GM23338 (cell line): Measurements from ENCODE around the gene LINC00632. TPM values are rescaled to one million over a fixed set of nuclear protein-coding genes. Genes with fewer than 3 reads are reported as not detected.
"Not testable (repeated sequence)": the region's sequence is repeated elsewhere in the genome, so short reads cannot be mapped to it uniquely, and the experiment has no call there.

Experiments
- ATAC-seq: fragments of 200-7000 bp; cut with Tn5 transposase; 3 replicates; pipeline ENCODE4 v1.9.1; 2020
- DNase-seq: peaks from one replicate; pipeline ENCODE4 v3.0.0-alpha.2; 2015; ENCODE audit warnings: low spot score
- H2AFZ ChIP-seq: fragments of 200-600 bp; sonication (generic); 2 replicates; pipeline ENCODE4 v1.8.0; 2016; ENCODE audit warnings: antibody characterized with exemption, mild to moderate bottlenecking, moderate library complexity
- H3F3A ChIP-seq: fragments of 200-600 bp; sonication (generic); replicated peaks from 2 replicates; pipeline ENCODE4 v1.8.0; 2017; ENCODE audit warnings: antibody characterized with exemption, mixed run types, low read depth
- H3K27ac ChIP-seq: fragments of 200-600 bp; sonication (generic); 2 replicates; pipeline ENCODE4 v1.6.1; 2016; ENCODE audit warnings: low read depth
- H3K27me3 ChIP-seq: fragments of 200-600 bp; sonication (generic); 2 replicates; pipeline ENCODE4 v1.8.0; 2016; ENCODE audit warnings: mild to moderate bottlenecking, mixed run types, moderate library complexity; ENCODE audit not compliant: insufficient read depth
- H3K36me3 ChIP-seq: fragments of 200-600 bp; sonication (generic); 2 replicates; pipeline ENCODE4 v1.8.0; 2016; ENCODE audit warnings: mild to moderate bottlenecking; ENCODE audit not compliant: insufficient read depth
- H3K4me1 ChIP-seq: fragments of 200-600 bp; sonication (generic); 2 replicates; pipeline ENCODE4 v1.8.0; 2016; ENCODE audit warnings: mild to moderate bottlenecking, moderate library complexity; ENCODE audit not compliant: insufficient read depth
- H3K4me2 ChIP-seq: fragments of 200-600 bp; sonication (generic); 2 replicates; pipeline ENCODE4 v1.7.1; 2017; ENCODE audit warnings: mixed run types
- H3K4me3 ChIP-seq: fragments of 200-600 bp; sonication (generic); 2 replicates; pipeline ENCODE4 v1.6.1; 2016; ENCODE audit warnings: mixed run types
- H3K79me2 ChIP-seq: fragments of 200-600 bp; sonication (generic); replicated peaks from 2 replicates; pipeline ENCODE4 v1.8.0; 2017; ENCODE audit warnings: mild to moderate bottlenecking; ENCODE audit not compliant: insufficient read depth
- H3K9me2 ChIP-seq: fragments of 200-600 bp; sonication (generic); 2 replicates; pipeline ENCODE4 v1.8.0; 2017; ENCODE audit not compliant: insufficient read depth
- H4K20me1 ChIP-seq: fragments of 200-600 bp; sonication (generic); replicated peaks from 2 replicates; pipeline ENCODE4 v1.8.0; 2017; ENCODE audit warnings: mild to moderate bottlenecking; ENCODE audit not compliant: insufficient read depth
- H3K27ac Mint-ChIP-seq: 2 replicates; pipeline ENCODE4 v1.8.0; 2020; ENCODE audit warnings: inconsistent platforms, mild to moderate bottlenecking, moderate library complexity, mixed read lengths
- H3K27me3 Mint-ChIP-seq: 3 replicates; pipeline ENCODE4 v1.8.0; 2022; ENCODE audit warnings: low read depth, mild to moderate bottlenecking, moderate library complexity, mixed read lengths, inconsistent platforms; ENCODE audit not compliant: insufficient read depth, poor library complexity
- H3K36me3 Mint-ChIP-seq: 3 replicates; pipeline ENCODE4 v1.8.0; 2021; ENCODE audit warnings: low read depth, mild to moderate bottlenecking, inconsistent platforms, moderate library complexity, mixed read lengths
- H3K4me1 Mint-ChIP-seq: 3 replicates; pipeline ENCODE4 v1.8.0; 2020; ENCODE audit warnings: mild to moderate bottlenecking, inconsistent platforms, mixed read lengths
- H3K4me3 Mint-ChIP-seq: 3 replicates; pipeline ENCODE4 v1.8.0; 2021; ENCODE audit warnings: moderate library complexity, mild to moderate bottlenecking, inconsistent platforms, mixed read lengths
- H3K9me3 Mint-ChIP-seq: 3 replicates; pipeline ENCODE4 v1.8.0; 2020; ENCODE audit warnings: moderate library complexity, mild to moderate bottlenecking, inconsistent platforms, mixed read lengths
- EZH2 ChIP-seq: fragments of 200-600 bp; sonication (generic); IDR thresholded peaks from one replicate; pipeline ENCODE4 v1.8.0; 2017; ENCODE audit warnings: antibody characterized with exemption, mild to moderate bottlenecking, low read depth; ENCODE audit not compliant: unreplicated experiment
- NANOG ChIP-seq: IDR thresholded peaks from 2 replicates; pipeline ENCODE4 v1.6.1; 2016; ENCODE audit warnings: antibody characterized with exemption, borderline replicate concordance
- REST ChIP-seq: IDR thresholded peaks from one replicate; pipeline ENCODE4 v1.6.1; 2018; ENCODE audit warnings: antibody characterized with exemption; ENCODE audit not compliant: unreplicated experiment
- polyA plus RNA-seq: library from polyadenylated mRNA; unstranded; fragments of >200 nt; fragmentation: Nextera tagmentation; extraction: Ambion mirVana; gene quantifications from 2 replicates; pipeline ENCODE4 v1.2.1, GENCODE V29; 2016
- total RNA-seq: library from RNA; depleted of rRNA; stranded (reverse); fragments of >200 nt; shearing (Covaris generic); gene quantifications from 2 replicates; pipeline ENCODE4 v1.2.3, GENCODE V29; 2014
- TF ChIP-seq, protein P1 (sequence below): fragments of 250-450 bp; sonication (Bioruptor Pico); IDR thresholded peaks from 2 replicates; pipeline ENCODE4 v1.5.0; 2020; ENCODE audit warnings: mild to moderate bottlenecking, moderate library complexity

LINC00632 gene
- total and polyA plus RNA-seq, 2 experiments from 2014 or later = 10.9 to 25.2 TPM

- TF ChIP-seq, protein P1, sequence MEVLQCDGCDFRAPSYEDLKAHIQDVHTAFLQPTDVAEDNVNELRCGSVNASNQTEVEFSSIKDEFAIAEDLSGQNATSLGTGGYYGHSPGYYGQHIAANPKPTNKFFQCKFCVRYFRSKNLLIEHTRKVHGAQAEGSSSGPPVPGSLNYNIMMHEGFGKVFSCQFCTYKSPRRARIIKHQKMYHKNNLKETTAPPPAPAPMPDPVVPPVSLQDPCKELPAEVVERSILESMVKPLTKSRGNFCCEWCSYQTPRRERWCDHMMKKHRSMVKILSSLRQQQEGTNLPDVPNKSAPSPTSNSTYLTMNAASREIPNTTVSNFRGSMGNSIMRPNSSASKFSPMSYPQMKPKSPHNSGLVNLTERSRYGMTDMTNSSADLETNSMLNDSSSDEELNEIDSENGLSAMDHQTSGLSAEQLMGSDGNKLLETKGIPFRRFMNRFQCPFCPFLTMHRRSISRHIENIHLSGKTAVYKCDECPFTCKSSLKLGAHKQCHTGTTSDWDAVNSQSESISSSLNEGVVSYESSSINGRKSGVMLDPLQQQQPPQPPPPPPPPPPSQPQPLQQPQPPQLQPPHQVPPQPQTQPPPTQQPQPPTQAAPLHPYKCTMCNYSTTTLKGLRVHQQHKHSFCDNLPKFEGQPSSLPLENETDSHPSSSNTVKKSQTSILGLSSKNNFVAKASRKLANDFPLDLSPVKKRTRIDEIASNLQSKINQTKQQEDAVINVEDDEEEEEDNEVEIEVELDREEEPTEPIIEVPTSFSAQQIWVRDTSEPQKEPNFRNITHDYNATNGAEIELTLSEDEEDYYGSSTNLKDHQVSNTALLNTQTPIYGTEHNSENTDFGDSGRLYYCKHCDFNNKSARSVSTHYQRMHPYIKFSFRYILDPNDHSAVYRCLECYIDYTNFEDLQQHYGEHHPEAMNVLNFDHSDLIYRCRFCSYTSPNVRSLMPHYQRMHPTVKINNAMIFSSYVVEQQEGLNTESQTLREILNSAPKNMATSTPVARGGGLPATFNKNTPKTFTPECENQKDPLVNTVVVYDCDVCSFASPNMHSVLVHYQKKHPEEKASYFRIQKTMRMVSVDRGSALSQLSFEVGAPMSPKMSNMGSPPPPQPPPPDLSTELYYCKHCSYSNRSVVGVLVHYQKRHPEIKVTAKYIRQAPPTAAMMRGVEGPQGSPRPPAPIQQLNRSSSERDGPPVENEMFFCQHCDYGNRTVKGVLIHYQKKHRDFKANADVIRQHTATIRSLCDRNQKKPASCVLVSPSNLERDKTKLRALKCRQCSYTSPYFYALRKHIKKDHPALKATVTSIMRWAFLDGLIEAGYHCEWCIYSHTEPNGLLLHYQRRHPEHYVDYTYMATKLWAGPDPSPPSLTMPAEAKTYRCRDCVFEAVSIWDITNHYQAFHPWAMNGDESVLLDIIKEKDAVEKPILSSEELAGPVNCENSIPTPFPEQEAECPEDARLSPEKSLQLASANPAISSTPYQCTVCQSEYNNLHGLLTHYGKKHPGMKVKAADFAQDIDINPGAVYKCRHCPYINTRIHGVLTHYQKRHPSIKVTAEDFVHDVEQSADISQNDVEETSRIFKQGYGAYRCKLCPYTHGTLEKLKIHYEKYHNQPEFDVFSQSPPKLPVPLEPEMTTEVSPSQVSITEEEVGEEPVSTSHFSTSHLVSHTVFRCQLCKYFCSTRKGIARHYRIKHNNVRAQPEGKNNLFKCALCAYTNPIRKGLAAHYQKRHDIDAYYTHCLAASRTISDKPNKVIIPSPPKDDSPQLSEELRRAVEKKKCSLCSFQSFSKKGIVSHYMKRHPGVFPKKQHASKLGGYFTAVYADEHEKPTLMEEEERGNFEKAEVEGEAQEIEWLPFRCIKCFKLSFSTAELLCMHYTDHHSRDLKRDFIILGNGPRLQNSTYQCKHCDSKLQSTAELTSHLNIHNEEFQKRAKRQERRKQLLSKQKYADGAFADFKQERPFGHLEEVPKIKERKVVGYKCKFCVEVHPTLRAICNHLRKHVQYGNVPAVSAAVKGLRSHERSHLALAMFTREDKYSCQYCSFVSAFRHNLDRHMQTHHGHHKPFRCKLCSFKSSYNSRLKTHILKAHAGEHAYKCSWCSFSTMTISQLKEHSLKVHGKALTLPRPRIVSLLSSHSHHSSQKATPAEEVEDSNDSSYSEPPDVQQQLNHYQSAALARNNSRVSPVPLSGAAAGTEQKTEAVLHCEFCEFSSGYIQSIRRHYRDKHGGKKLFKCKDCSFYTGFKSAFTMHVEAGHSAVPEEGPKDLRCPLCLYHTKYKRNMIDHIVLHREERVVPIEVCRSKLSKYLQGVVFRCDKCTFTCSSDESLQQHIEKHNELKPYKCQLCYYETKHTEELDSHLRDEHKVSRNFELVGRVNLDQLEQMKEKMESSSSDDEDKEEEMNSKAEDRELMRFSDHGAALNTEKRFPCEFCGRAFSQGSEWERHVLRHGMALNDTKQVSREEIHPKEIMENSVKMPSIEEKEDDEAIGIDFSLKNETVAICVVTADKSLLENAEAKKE (CRISPR knock-in tag) = no peak
- TF ChIP-seq REST (no peak), NANOG (no peak), EZH2 (no peak)
Observed at GRCh38 chrX:140687706-140688105, 21.9 kb upstream of the LINC00632 start (continued).

GRCh38 chrX:140691596-140691995 is 18.0 kb upstream of the LINC00632 start:
- not testable (repeated sequence) for H3K36me3 ChIP-seq, H3K4me3 Mint-ChIP-seq, H3F3A ChIP-seq, H3K27me3 Mint-ChIP-seq, H3K4me1 ChIP-seq, H3K4me2 ChIP-seq, H3K27ac ChIP-seq, ATAC-seq, H3K9me3 Mint-ChIP-seq, H3K4me1 Mint-ChIP-seq, DNase-seq, H4K20me1 ChIP-seq, H3K4me3 ChIP-seq, H3K27ac Mint-ChIP-seq, H3K36me3 Mint-ChIP-seq, H3K79me2 ChIP-seq, H3K9me2 ChIP-seq, H2AFZ ChIP-seq, H3K27me3 ChIP-seq
